Ascending aorta (tissue), 2 donors: Measurements from ENCODE around the gene MYORG. TPM values are rescaled to one million over a fixed set of nuclear protein-coding genes. Genes with fewer than 3 reads are reported as not detected.

Source experiments
- DNase-seq, 2 donors: peaks; one replicate each; pipeline ENCODE4 v3.0.0-alpha.2; 2019; ENCODE audit warnings: low spot score in 2 of 2
- H3K27ac ChIP-seq, 2 donors: fragments of 200-600 bp; sonication (generic); one replicate each; pipeline ENCODE4 v1.5.1; 2016 to 2017; ENCODE audit warnings: mild to moderate bottlenecking in 1 of 2
- H3K27me3 ChIP-seq: fragments of 200-600 bp; sonication (generic); one replicate; pipeline ENCODE4 v1.5.1; 2017
- H3K36me3 ChIP-seq, 2 donors: fragments of 200-600 bp; sonication (generic); one replicate each; pipeline ENCODE4 v1.5.1; 2016
- H3K4me1 ChIP-seq, 2 donors: fragments of 200-600 bp; sonication (generic); one replicate each; pipeline ENCODE4 v1.5.1; 2016 to 2017; ENCODE audit warnings: mild to moderate bottlenecking in 1 of 2
- H3K4me3 ChIP-seq, 2 donors: fragments of 200-600 bp; sonication (generic); one replicate each; pipeline ENCODE4 v1.5.1; 2016 to 2017; ENCODE audit warnings: mild to moderate bottlenecking in 1 of 2
- H3K9me3 ChIP-seq, 2 donors: fragments of 200-600 bp; sonication (generic); one replicate each; pipeline ENCODE4 v1.5.1; 2016
- intact Hi-C: fragments of 100-400 bp; cut with DNase I; formaldehyde crosslinking; loops from one replicate; pipeline ENCODE4 v1.15.1; 2023
- total RNA-seq: library from RNA; depleted of rRNA; stranded (reverse); fragments of >200 nt; gene quantifications from one replicate; pipeline ENCODE4 v1.1.0, GENCODE V29; 2016
- TF ChIP-seq, protein P1 (sequence below), 3 experiments: fragments of 200-600 bp in 2 of 3; fragments of 450-650 bp in 1 of 3; sonication (generic) in 2 of 3; IDR thresholded peaks; one replicate each; pipeline ENCODE4 v1.5.1; 2016 to 2019; ENCODE audit warnings: antibody characterized with exemption in 3 of 3, mild to moderate bottlenecking in 1 of 3, moderate library complexity in 1 of 3

MYORG gene
- total RNA-seq, 1 donor from 2014 or later = 11.0 TPM

DNA sequence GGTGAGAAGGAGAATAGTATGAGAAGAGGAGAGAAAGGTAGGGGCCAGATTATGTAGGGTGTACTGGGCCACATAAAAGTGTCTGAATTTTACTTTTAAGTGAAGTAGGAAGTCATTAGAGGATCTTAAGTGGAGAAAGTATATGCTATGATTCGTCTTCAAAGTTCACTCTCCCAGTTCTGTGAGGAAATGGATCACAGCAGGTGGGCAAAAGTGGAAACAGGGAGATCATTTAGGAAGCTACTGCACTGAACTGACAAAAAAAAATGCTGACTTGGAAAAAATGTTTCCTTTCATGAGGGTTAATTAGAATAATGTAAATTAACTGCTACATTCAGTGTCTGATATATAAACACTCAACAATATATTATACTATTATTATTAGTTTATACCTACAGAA, 50.0 kb downstream of the MYORG start:
- no peaks in the 10 kb centered on the region for H3K9me3 ChIP-seq
- no peaks in the 10 kb centered on the region for H3K36me3 ChIP-seq
- TF ChIP-seq, protein P1, sequence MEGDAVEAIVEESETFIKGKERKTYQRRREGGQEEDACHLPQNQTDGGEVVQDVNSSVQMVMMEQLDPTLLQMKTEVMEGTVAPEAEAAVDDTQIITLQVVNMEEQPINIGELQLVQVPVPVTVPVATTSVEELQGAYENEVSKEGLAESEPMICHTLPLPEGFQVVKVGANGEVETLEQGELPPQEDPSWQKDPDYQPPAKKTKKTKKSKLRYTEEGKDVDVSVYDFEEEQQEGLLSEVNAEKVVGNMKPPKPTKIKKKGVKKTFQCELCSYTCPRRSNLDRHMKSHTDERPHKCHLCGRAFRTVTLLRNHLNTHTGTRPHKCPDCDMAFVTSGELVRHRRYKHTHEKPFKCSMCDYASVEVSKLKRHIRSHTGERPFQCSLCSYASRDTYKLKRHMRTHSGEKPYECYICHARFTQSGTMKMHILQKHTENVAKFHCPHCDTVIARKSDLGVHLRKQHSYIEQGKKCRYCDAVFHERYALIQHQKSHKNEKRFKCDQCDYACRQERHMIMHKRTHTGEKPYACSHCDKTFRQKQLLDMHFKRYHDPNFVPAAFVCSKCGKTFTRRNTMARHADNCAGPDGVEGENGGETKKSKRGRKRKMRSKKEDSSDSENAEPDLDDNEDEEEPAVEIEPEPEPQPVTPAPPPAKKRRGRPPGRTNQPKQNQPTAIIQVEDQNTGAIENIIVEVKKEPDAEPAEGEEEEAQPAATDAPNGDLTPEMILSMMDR (IDR thresholded peaks at IDR 0.05) = no peak
- intact Hi-C loops = loop anchor here (5.0 kb wide), 3 partner anchors 149 to 341 kb away; partner anchors contain the start of gene UBAP1
- no peak for DNase-seq
- no peak overlapping the region for H3K27ac ChIP-seq
- H3K27me3 ChIP-seq = no peaks in the 10 kb centered on the region
- peaks cover 0 to 6% of the 10 kb centered on the region in 2 donors for H3K4me1 ChIP-seq
- H3K4me3 ChIP-seq = no peak overlapping the region

- DNase-seq = no peak
- H3K9me3 ChIP-seq = no peaks in the 10 kb centered on the region
- no peaks in the 10 kb centered on the region for H3K36me3 ChIP-seq
- no peaks in the 10 kb centered on the region for H3K4me1 ChIP-seq
- intact Hi-C loops = no loop called here
- no peak overlapping the region for H3K4me3 ChIP-seq
- TF ChIP-seq, protein P1 (IDR thresholded peaks at IDR 0.05) = no peak
- H3K27ac ChIP-seq = no peak overlapping the region
- no peaks in the 10 kb centered on the region for H3K27me3 ChIP-seq
These were observed 53.7 kb downstream of the MYORG start for GRCh38 chr9:34322899-34323591.

DNA sequence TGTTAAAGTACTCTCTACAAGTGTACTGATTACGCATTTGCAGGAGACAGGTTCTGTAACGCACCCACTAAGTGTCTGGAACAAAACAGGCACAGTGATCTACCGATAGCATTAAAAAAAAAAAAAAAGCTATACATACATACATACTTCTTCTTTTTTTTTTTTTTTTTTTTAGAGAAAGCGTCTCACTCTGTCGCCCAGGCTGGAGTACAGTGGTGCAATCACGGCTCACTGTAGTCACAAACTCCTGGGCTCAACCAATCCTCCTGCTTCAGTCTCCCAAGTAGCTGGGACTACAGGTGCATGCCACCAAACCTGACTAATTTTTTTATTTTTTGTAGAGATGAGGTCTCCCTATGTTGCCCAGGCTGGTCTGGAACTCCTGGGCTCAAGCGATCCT, 55.2 kb downstream of the MYORG start:
- no peaks in the 10 kb centered on the region for H3K4me1 ChIP-seq
- no peak overlapping the region for H3K27ac ChIP-seq
- TF ChIP-seq, protein P1 (IDR thresholded peaks at IDR 0.05) = no peak
- no peak for DNase-seq
- no peaks in the 10 kb centered on the region for H3K9me3 ChIP-seq
- no peak overlapping the region for H3K4me3 ChIP-seq
- no peaks in the 10 kb centered on the region for H3K27me3 ChIP-seq
- intact Hi-C loops = no loop called here
- no peaks in the 10 kb centered on the region for H3K36me3 ChIP-seq

DNA sequence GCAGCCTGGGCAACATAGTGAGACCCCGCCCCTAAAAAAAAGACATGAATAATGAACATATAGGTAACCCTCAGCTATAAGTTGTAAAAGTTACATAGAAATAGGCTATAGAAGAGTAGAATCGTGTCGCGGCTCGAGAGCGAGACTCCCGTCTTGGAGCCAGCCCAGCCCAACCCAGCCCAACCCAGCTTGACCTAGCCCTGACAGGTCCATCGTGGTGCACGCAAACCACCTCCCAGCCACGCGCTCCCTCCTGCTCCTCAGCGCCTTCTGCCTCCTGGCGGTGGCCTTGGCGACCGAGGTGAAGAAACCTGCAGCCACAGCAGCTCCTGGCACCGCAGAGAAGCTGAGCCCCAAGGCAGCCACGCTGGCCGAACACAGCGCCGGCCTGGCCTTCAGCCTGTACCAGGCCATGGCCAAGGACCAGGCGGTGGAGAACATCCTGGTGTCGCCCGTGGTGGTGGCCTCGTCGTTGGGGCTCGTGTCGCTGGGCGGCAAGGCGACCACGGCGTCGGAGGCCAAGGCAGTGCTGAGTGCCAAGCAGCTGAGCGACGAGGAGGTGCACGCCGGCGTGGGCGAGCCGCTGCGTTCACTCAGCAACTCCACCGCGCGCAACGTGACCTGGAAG, 58.4 kb downstream of the MYORG start:
- intact Hi-C loops = no loop called here
- Histone ChIP-seq H3K4me1 (no peaks in the 10 kb centered on the region), H3K36me3 (no peaks in the 10 kb centered on the region), H3K27me3 (no peaks in the 10 kb centered on the region), H3K4me3 (no peak overlapping the region), H3K9me3 (no peaks in the 10 kb centered on the region), H3K27ac (no peak overlapping the region)
- DNase-seq = no peak
- TF ChIP-seq, protein P1 (IDR thresholded peaks at IDR 0.05) = no peak

DNA sequence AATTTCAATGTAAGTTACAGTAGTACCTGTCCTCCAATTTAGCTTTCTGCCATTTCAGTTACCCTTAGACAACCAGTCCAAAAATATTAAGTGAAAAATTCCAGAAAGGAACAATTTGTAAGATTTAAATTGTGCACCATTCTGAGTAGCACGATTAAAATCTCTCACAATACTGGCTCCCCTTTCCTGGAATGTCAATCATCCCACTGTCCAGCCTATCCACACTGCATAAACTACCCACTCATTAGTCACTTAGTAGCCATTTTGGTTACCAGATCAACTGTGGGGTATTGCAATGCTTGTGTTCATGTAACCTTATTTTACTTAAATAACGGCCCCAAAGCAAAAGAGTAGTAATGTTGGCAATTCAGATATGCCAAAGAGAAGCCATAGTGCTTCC, 59.3 kb downstream of the MYORG start:
- intact Hi-C loops = no loop called here
- H3K4me3 ChIP-seq = no peak overlapping the region
- DNase-seq = no peak
- no peaks in the 10 kb centered on the region for H3K4me1 ChIP-seq
- H3K9me3 ChIP-seq = no peaks in the 10 kb centered on the region
- no peaks in the 10 kb centered on the region for H3K36me3 ChIP-seq
- TF ChIP-seq, protein P1 (IDR thresholded peaks at IDR 0.05) = no peak
- H3K27ac ChIP-seq = no peak overlapping the region
- H3K27me3 ChIP-seq = no peaks in the 10 kb centered on the region

Other genes with a start within 250 kb of the MYORG start
- 26.0 TPM for gene UBAP1, start 197.9 kb downstream of the MYORG start, total RNA-seq
- 0.21 TPM for gene KIF24, start 47.6 kb downstream of the MYORG start, total RNA-seq
- not detected for gene NUDT2, start 47.3 kb downstream of the MYORG start, total RNA-seq
- 26.8 TPM for gene FAM219A, start 81.7 kb upstream of the MYORG start, total RNA-seq
- not detected for gene DNAI1, start 81.9 kb upstream of the MYORG start, total RNA-seq
- gene ENHO, start 146.1 kb upstream of the MYORG start, total RNA-seq = not detected
- gene CNTFR, start 212.8 kb upstream of the MYORG start, total RNA-seq = 4.7 TPM
- 7.2 TPM for gene RPP25L, start 235.2 kb upstream of the MYORG start, total RNA-seq
- 31.7 TPM for gene DCTN3, start 243.6 kb upstream of the MYORG start, total RNA-seq